ENCODE measurements around the gene SH3D19. TPM values are rescaled to one million over a fixed set of nuclear protein-coding genes. Genes with fewer than 3 reads are reported as not detected.

Gene SH3D19
- total RNA-seq, 4 donors from 2014 or later = 117 to 201 (median 130) TPM

DNA sequence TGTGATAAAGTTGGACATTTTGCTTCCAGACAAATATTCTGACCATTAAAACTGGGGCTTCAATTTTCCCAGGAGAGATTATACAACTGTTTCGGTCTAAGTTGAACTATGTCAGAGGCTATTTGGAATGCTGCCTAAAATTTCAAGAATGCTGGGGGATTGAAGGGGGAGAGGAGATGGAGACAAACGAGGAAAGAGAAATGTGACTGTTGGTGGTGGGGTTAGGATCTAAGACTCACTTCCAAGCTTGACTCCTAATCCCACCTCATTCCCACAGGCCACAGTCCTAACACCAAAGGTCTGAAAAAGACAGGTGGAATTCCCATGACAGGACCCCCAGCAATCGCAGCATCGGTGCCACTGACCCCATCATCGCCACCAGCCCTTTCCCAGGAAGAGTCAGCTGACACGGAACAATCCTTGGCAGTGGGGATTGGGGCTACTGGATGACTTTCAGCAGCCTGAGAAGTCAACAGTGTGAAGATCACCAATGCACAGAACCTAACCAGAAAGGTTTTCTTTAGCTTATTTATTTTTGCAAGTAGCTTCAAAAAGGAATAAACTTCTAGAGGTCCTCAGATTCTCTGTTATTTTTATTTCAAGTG is 122.5 kb downstream of the SH3D19 start:
- in situ Hi-C loops (cut with MboI; ENCODE audit: low pct_ligation_motif_present in 1 of 4, low pct_unique_long_range_greater_than_20kb in 1 of 4, low sequenced_read_pairs in 3 of 4) (no loop called here), intact Hi-C loops (cut with DNase I; ENCODE audit: low total_unique reads) (no loop called here)
- Histone ChIP-seq H3K27me3 (no peaks in the 10 kb centered on the region), H3K4me1 (peaks cover under 1 to 24% (median 13%) of the 10 kb centered on the region in 4 donors), H3K36me3 (no peaks in the 10 kb centered on the region), H3K4me3 (no peak overlapping the region), H3K27ac (peak overlapping the region in 1 of 4 donors; percentile 32), H3K9me3 (no peaks in the 10 kb centered on the region)
- DNase-seq = no peak
- 34 to 71% methylated on average over 2 to 6 of the region's 6 CpGs for WGBS, 2 donors (ENCODE audit: low coverage in 1 of 2)
- TF ChIP-seq POLR2AphosphoS5 (IDR thresholded peaks at IDR 0.05) = no peak
- TF ChIP-seq POLR2A (IDR thresholded peaks at IDR 0.05) = no peak
- TF ChIP-seq EP300 (IDR thresholded peaks at IDR 0.05; ENCODE audit: low read depth) = no peak
- TF ChIP-seq, protein P1, sequence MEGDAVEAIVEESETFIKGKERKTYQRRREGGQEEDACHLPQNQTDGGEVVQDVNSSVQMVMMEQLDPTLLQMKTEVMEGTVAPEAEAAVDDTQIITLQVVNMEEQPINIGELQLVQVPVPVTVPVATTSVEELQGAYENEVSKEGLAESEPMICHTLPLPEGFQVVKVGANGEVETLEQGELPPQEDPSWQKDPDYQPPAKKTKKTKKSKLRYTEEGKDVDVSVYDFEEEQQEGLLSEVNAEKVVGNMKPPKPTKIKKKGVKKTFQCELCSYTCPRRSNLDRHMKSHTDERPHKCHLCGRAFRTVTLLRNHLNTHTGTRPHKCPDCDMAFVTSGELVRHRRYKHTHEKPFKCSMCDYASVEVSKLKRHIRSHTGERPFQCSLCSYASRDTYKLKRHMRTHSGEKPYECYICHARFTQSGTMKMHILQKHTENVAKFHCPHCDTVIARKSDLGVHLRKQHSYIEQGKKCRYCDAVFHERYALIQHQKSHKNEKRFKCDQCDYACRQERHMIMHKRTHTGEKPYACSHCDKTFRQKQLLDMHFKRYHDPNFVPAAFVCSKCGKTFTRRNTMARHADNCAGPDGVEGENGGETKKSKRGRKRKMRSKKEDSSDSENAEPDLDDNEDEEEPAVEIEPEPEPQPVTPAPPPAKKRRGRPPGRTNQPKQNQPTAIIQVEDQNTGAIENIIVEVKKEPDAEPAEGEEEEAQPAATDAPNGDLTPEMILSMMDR (IDR thresholded peaks at IDR 0.05) = no peak

DNA sequence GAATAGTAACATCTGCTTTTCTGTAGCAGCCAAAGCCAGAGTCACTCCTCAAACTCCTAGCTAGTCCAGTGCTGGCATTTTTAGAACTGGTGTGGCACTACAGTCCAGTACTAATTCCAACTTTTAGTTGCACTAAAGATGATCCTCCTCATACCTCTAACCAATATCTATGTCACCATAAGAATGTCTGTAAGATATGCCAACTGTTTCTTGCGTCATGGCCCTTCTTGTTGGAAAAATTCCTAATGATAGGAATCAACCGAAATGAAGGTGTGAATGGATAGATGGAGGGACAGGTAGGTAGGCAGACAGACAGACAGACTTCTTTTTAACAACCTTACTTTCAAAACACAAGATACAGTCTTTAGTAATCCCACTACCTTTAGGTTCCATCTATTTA is 123.0 kb downstream of the SH3D19 start:
- Histone ChIP-seq H3K4me3 (no peak overlapping the region), H3K36me3 (no peaks in the 10 kb centered on the region), H3K27me3 (no peaks in the 10 kb centered on the region), H3K27ac (peak overlapping the region in 1 of 4 donors; percentile 32), H3K9me3 (no peaks in the 10 kb centered on the region), H3K4me1 (peaks cover 3 to 22% (median 11%) of the 10 kb centered on the region in 4 donors)
- DNase-seq = no peak
- 87 to 91% methylated on average over 2 of the region's 2 CpGs for WGBS, 2 donors (ENCODE audit: low coverage in 1 of 2)
- TF ChIP-seq, protein P1 (IDR thresholded peaks at IDR 0.05) = no peak
- TF ChIP-seq POLR2A (IDR thresholded peaks at IDR 0.05) = no peak
- no peak for TF ChIP-seq EP300 (IDR thresholded peaks at IDR 0.05; ENCODE audit: low read depth)
- no peak for TF ChIP-seq POLR2AphosphoS5 (IDR thresholded peaks at IDR 0.05)
- in situ Hi-C loops (cut with MboI; ENCODE audit: low pct_ligation_motif_present in 1 of 4, low pct_unique_long_range_greater_than_20kb in 1 of 4, low sequenced_read_pairs in 3 of 4) (no loop called here), intact Hi-C loops (cut with DNase I; ENCODE audit: low total_unique reads) (no loop called here)

DNA sequence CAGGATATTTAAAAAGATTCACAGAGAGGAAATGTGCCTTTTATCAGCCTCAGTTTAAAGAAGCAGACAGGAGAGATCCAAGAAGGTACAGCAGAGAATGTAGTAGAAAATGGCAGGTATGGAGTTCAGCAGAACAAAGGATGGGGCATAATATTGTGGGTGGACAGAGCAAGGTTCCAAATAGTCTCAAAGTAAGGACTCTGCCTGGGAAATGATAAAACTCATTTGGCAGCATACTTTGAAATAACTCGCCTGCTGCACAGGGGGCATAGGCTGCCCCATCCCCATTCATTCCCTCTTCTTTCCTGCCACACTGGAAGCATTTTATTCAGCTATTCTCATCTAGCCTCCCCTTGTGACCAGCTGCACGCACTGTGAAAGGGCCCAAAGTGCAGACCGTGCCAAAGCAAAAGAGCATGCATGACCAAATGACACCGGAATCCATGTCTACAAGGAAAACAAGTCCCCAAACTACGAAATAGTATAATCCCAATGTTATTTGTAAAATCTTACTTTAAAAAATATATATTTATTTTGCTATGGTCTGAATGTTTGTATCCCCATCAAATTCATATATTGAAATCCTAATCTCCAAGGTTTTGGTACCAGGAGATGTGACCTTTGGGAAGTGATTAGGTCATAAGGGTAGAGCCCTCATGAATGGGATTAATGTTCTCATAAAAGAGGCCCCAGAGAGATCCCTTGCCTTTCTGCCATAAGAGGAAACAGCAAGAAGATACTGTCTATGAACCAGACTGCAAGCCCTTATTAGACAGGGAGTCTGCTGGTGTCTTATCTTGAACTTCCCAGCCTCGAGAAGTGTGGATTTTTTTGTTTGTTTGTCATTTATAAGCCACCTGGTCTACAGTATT is 125.8 kb downstream of the SH3D19 start:
- TF ChIP-seq POLR2A (IDR thresholded peaks at IDR 0.05) (no peak), EP300 (IDR thresholded peaks at IDR 0.05; ENCODE audit: low read depth) (no peak), POLR2AphosphoS5 (IDR thresholded peaks at IDR 0.05) (no peak)
- TF ChIP-seq, protein P1 (IDR thresholded peaks at IDR 0.05) = no peak
- peak overlapping the region; percentile 35 to 63 (median 56) for H3K27ac ChIP-seq
- peaks cover 0 to 14% (median 10%) of the 10 kb centered on the region in 4 donors for H3K4me1 ChIP-seq
- no peak overlapping the region for H3K4me3 ChIP-seq
- no peaks in the 10 kb centered on the region for H3K36me3 ChIP-seq
- intact Hi-C loops (cut with DNase I; ENCODE audit: low total_unique reads) (no loop called here), in situ Hi-C loops (cut with MboI; ENCODE audit: low pct_ligation_motif_present in 1 of 4, low pct_unique_long_range_greater_than_20kb in 1 of 4, low sequenced_read_pairs in 3 of 4) (no loop called here)
- H3K27me3 ChIP-seq = no peaks in the 10 kb centered on the region
- H3K9me3 ChIP-seq = no peaks in the 10 kb centered on the region
- no peak for DNase-seq
- WGBS, 2 donors (ENCODE audit: low coverage in 1 of 2) = 65 to 78% methylated on average over 6 of the region's 6 CpGs

DNA sequence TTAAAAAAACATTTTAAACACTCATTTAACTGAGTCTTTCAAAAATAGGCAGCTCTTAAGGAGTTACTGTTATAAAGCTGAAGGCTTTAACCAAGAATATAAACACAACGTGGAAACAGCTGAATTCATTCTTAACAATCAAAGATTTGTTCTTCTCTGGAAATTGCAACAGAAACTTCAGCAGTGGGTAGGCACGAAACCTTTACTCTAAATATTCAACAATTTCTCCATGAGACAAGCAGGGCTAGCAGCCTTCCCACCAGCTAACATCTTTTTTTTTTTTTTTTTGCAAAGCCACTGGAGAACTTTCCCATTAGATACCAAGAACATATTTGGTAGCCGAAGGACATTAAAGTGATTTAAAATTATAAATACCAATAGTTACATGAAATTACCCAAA is 126.7 kb downstream of the SH3D19 start:
- TF ChIP-seq POLR2AphosphoS5 (IDR thresholded peaks at IDR 0.05) (peak in 1 of 3 donors; percentile 36), POLR2A (IDR thresholded peaks at IDR 0.05) (no peak)
- TF ChIP-seq, protein P1 (IDR thresholded peaks at IDR 0.05) = no peak
- intact Hi-C loops (cut with DNase I; ENCODE audit: low total_unique reads) = no loop called here
- Histone ChIP-seq H3K36me3 (no peaks in the 10 kb centered on the region), H3K27ac (peak overlapping the region; percentile 35 to 63 (median 56)), H3K27me3 (no peaks in the 10 kb centered on the region), H3K4me1 (peaks cover 0 to 14% (median 10%) of the 10 kb centered on the region in 4 donors), H3K9me3 (no peaks in the 10 kb centered on the region), H3K4me3 (no peak overlapping the region)
- DNase-seq = no peak
- 42 to 43% methylated on average over 3 of the region's 3 CpGs for WGBS, 2 donors (ENCODE audit: low coverage in 1 of 2)
- in situ Hi-C loops (cut with MboI; ENCODE audit: low pct_ligation_motif_present in 1 of 4, low pct_unique_long_range_greater_than_20kb in 1 of 4, low sequenced_read_pairs in 3 of 4) = no loop called here

Data from transverse colon (tissue), 4 donors.